Panc1 (cell line): ENCODE results near the gene GRIP1.
A peak's percentile ranks its signal among the peaks of the same experiment; 100 is the strongest.

Experiments
- POLR2AphosphoS5 ChIP-seq: IDR thresholded peaks from 2 replicates; pipeline ENCODE4 v1.6.1; 2012; ENCODE audit warnings: mild to moderate bottlenecking, low read depth, low read length, moderate library complexity
- SIN3A ChIP-seq: IDR thresholded peaks from 2 replicates; pipeline ENCODE4 v1.6.1; 2012; ENCODE audit warnings: low read depth, mild to moderate bottlenecking, low read length, moderate library complexity, borderline replicate concordance; ENCODE audit not compliant: insufficient read depth
- TCF7L2 ChIP-seq: IDR thresholded peaks from 2 replicates; pipeline ENCODE4 v1.6.1; 2011; ENCODE audit warnings: mild to moderate bottlenecking, low read depth, low read length, inconsistent platforms
- TF ChIP-seq, protein P1 (sequence below): fragments of 450-650 bp; IDR thresholded peaks from 2 replicates; pipeline ENCODE4 v1.5.1; 2017; ENCODE audit warnings: mild to moderate bottlenecking
- TF ChIP-seq, protein P2 (sequence below), 2 experiments: IDR thresholded peaks; 2 replicates each; pipeline ENCODE4 v1.6.1; 2011 to 2012; ENCODE audit warnings: low read depth in 2 of 2, control low read depth in 1 of 2, low read length in 1 of 2, mild to moderate bottlenecking in 1 of 2, moderate library complexity in 1 of 2; ENCODE audit not compliant: insufficient read depth in 1 of 2

DNA sequence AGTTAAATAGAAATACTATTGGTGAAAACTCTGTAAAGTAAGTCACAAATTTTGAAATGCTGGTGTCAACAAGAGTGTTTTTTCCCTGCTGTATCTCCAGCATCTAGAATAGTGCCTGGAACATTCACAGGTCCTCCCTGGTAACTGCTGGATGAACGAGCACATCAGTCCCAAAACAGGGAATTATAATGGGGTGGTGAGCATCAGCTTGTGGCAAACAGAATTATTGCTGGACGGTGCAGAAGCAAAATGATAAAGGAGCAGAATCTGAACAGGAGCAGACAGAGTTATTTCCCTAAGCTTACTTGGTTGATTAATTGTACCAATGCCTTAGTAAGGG is 129.9 kb downstream of the GRIP1 start:
- TF ChIP-seq, protein P1, sequence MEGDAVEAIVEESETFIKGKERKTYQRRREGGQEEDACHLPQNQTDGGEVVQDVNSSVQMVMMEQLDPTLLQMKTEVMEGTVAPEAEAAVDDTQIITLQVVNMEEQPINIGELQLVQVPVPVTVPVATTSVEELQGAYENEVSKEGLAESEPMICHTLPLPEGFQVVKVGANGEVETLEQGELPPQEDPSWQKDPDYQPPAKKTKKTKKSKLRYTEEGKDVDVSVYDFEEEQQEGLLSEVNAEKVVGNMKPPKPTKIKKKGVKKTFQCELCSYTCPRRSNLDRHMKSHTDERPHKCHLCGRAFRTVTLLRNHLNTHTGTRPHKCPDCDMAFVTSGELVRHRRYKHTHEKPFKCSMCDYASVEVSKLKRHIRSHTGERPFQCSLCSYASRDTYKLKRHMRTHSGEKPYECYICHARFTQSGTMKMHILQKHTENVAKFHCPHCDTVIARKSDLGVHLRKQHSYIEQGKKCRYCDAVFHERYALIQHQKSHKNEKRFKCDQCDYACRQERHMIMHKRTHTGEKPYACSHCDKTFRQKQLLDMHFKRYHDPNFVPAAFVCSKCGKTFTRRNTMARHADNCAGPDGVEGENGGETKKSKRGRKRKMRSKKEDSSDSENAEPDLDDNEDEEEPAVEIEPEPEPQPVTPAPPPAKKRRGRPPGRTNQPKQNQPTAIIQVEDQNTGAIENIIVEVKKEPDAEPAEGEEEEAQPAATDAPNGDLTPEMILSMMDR, result peak; percentile 12; the same call in 1 of the 2 replicates
- TF ChIP-seq, protein P2, sequence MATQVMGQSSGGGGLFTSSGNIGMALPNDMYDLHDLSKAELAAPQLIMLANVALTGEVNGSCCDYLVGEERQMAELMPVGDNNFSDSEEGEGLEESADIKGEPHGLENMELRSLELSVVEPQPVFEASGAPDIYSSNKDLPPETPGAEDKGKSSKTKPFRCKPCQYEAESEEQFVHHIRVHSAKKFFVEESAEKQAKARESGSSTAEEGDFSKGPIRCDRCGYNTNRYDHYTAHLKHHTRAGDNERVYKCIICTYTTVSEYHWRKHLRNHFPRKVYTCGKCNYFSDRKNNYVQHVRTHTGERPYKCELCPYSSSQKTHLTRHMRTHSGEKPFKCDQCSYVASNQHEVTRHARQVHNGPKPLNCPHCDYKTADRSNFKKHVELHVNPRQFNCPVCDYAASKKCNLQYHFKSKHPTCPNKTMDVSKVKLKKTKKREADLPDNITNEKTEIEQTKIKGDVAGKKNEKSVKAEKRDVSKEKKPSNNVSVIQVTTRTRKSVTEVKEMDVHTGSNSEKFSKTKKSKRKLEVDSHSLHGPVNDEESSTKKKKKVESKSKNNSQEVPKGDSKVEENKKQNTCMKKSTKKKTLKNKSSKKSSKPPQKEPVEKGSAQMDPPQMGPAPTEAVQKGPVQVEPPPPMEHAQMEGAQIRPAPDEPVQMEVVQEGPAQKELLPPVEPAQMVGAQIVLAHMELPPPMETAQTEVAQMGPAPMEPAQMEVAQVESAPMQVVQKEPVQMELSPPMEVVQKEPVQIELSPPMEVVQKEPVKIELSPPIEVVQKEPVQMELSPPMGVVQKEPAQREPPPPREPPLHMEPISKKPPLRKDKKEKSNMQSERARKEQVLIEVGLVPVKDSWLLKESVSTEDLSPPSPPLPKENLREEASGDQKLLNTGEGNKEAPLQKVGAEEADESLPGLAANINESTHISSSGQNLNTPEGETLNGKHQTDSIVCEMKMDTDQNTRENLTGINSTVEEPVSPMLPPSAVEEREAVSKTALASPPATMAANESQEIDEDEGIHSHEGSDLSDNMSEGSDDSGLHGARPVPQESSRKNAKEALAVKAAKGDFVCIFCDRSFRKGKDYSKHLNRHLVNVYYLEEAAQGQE (IDR thresholded peaks at IDR 0.05; ENCODE audit: insufficient read depth in 1 of 2, low read depth in 2 of 2, low read length in 1 of 2), result no peak
- TF ChIP-seq POLR2AphosphoS5 (no peak), TCF7L2 (no peak), SIN3A (no peak)
